ENCODE measurements around the gene SALL2.
A peak's percentile ranks its signal among the peaks of the same experiment; 100 is the strongest.
"Not testable (repeated sequence)": the region's sequence is repeated elsewhere in the genome, so short reads cannot be mapped to it uniquely, and the experiment has no call there.

The SALL2 gene

GRCh38 chr14:21525962-21526671 lies at the start of gene SALL2:
Gene SALL2, minus strand, starts transcription at chr14:21526346. Its CDS starts 219 bp downstream, at chr14:21526127.
- peak; percentile 64 to 78 for DNase-seq

GRCh38 chr14:21575661-21576060 lies 49.5 kb upstream of the SALL2 start:
- DNase-seq = no peak

GRCh38 chr14:21572604-21573003 lies 46.5 kb upstream of the SALL2 start:
- DNase-seq = no peak

- no peak for DNase-seq
Observed at GRCh38 chr14:21558703-21559170, 32.6 kb upstream of the SALL2 start.

DNA sequence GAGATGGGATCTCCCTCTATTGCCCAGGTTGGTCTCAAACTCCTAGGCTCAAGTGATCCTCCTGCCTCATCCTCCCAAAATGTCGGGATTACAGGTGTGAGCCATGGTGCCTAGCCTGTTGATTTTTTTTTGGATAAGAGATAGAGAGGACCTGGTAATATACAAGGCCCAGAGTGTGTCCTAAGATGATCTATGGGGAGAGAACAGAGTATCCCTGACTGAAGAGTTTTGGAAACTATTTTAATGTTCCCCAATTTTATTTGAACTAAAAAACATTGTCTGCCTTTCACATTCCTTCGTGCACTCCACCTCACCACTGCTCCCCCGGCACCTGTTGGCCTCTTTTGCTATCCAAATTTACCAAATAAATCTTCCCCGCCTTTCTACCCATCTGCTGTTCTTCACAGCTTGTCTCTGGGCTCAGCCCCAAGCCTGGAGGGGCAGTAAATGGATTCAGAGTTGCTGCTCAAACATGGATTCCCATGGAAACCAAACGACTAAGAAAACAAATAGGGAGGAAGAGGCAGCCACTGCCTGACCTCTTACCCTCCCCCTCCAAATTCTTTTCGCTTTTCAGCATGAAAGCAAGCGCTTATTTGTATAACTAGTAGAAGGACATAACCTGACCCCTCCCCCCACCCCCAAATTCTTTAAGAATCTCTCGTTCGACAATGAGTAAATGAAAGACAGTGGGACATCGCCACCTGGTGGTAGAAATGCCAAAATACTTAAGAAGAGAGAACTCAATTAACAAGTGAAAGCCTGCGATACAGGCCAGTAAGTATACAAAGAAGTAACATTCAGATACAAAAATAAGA lies 31.1 kb upstream of the SALL2 start:
- peak; percentile 22 to 77 for DNase-seq

DNA sequence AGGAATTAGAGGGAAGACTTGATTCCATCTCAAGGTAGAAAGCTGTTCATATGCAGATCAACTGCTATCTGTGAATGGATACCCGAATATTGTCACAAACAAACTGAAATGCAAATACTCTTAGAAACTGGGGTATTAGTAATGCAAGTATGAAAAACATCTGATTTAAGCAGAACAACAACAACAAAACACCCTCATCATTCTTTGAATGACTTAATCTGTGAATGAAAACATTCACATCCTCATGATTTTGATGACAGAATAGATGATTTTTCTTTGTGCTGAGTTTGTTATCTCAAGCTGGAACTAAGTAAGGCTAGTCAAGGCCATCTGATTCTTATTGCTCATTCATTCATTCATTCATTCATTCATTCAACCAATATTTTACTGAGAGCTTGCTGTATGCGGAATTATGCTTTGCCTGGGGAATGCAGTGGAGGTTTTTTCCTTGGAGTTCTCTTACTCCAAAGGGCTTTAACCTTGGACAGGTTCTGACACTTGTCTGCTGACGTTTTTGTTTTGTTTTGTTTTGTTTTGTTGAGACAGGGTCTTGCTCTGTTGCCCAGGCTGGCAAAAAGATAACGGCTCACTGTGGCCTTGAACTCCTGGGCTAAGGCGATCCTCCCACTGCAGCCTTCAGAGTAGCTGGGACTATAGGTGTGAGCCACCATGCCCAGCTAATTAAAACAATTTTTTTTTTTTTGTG lies 30.4 kb upstream of the SALL2 start:
- no peak for DNase-seq

DNA sequence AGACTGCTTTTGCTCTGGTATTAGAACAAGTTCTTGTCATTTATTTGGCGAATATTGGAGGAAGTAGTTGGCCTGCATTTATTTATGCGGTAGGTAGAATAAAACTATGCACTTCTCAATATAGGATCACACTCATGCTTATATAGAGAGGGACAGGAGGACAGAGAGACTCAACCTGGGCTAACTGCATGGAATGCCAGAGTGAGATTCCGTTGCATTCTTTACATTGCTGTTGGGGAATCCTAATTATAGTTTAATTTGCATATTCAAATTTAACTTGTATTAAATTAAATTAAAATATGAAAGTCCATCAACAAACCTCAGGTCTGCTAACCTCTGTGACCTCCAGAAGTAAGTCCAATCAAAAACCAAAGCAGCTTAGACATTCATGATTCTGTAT lies 27.1 kb upstream of the SALL2 start:
- no peak for DNase-seq

DNA sequence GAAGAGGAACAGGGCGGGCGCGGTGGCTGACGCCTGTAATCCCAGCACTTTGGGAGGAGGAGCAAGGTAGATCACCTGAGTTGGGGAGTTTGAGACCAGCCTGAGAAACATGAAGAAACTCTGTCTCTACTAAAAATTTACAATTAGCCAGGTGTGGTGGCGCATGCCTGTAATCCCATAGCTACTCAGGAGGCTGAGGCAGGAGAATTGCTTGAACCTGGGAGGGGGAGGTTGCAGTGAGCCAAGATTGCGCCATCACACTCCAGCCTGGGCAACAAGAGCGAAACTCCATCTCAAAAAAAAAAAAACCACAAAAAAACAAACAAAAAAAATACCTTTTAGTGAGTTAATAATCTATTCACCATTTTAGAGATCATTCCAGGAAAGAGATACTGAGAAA lies 18.4 kb upstream of the SALL2 start:
- DNase-seq = not testable (repeated sequence)

GRCh38 chr14:21543963-21544362 lies 17.8 kb upstream of the SALL2 start:
- DNase-seq = no peak

- DNase-seq = no peak
Observed at GRCh38 chr14:21543521-21543960, 17.4 kb upstream of the SALL2 start.

DNA sequence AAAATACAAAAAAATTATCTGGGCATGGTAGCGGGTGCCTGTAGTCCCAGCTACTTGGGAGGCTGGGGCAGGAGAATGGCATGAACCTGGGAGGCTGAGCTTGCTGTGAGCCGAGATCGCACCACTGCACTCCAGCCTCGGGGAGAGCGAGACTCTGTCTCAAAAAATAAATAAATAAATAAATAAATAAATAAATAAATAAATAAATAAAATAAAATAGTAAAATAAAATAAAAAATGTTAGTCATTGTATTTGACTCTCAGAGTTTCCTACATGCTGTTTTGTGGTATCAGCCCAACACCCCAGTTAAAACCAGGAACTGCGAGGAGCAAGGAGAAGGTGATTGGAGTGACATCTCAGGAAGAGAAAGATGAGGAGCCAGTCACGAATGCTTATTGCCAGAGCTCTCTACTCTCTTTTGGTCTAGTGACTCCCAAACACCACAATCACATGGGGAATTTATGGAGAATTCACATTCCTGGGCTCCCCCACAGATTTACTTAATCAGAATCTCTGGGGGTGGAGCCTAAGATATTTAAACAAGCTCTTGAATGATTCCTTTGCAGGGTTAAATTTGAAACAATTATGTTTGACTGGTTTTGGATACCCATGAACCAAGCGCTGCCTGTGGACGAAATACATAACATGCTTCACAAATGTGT lies 15.4 kb upstream of the SALL2 start:
- DNase-seq = no peak

GRCh38 chr14:21539189-21539940 lies 13.2 kb upstream of the SALL2 start:
- DNase-seq = no peak

- DNase-seq = no peak
Observed at GRCh38 chr14:21537090-21537424, 10.9 kb upstream of the SALL2 start.

DNA sequence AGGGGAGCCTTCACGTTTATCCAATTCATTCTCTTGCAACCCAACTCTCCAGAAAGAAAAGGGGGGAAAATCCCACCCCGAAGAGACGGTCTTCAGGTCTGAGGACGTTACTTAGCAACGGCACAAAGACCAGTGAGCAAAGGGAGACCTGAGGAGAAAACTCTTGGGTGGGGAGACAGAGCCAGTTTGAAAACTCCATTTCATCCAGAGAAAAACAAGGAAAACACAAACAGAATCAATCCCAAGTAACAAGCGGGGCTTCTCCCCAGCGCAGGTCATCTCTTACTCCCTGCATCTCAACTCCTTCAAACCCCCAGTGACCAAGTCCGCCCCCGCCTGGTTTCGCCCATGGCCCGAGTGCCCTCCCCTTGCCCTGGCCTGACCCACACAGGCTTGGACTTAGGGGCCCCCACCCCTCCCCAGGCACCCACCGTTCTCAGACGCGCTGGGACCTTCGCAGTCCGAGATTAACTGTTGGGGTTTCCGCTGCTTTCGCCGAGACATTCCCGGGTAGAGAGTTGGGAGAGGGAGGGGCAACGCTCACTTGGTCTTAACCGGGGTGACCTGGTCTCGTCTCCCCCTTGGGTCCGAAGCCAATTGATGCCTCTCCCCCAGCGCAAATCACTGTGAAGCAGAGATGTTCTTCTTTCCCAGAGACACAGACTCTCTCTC lies 10.4 kb upstream of the SALL2 start:
- no peak for DNase-seq

DNA sequence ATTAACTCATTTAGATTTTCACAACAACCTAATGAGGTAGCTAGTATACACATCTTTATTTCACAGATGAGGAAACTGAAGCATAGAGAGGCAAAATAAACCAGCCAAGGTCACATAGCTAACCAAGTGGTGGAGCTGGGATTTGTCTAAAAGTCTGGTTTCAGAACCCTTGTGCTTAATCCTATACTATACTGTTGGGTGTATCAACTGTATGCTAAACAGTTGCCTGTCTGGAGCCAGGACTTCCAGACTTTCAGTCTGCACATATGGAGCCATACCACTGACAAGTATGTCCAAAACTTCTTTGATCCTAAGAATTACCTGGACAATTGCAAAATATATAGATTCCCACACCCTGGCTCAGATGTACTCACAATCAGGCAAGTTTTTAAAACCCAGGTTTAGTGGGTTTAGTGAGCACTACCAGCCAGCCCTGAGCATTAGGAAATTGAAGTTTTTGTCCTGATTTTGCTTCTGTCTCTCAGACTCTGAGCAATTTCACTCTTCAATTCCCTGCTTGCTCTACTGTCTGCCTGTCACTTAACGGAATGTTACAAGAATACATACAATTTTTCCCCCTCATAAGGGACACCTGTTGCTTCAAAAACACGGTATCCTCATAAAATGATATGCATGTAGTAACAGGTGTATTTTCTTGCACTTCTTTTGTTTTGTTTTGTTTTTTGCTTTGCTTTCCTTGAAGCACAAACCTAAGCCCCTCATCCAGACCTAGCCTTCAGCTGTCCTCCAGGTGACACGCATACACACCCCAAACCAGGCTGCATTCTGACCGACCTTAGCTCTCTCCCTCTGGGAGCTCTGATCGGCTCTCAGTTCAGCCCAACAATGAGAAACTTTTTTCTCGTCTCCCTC lies 9.6 kb upstream of the SALL2 start:
- DNase-seq = no peak

GRCh38 chr14:21534576-21534975 lies 8.4 kb upstream of the SALL2 start:
- no peak for DNase-seq

- no peak for DNase-seq
Observed at GRCh38 chr14:21533294-21533693, 7.1 kb upstream of the SALL2 start.

- no peak for DNase-seq
Observed at GRCh38 chr14:21529515-21529914, 3.4 kb upstream of the SALL2 start.

DNA sequence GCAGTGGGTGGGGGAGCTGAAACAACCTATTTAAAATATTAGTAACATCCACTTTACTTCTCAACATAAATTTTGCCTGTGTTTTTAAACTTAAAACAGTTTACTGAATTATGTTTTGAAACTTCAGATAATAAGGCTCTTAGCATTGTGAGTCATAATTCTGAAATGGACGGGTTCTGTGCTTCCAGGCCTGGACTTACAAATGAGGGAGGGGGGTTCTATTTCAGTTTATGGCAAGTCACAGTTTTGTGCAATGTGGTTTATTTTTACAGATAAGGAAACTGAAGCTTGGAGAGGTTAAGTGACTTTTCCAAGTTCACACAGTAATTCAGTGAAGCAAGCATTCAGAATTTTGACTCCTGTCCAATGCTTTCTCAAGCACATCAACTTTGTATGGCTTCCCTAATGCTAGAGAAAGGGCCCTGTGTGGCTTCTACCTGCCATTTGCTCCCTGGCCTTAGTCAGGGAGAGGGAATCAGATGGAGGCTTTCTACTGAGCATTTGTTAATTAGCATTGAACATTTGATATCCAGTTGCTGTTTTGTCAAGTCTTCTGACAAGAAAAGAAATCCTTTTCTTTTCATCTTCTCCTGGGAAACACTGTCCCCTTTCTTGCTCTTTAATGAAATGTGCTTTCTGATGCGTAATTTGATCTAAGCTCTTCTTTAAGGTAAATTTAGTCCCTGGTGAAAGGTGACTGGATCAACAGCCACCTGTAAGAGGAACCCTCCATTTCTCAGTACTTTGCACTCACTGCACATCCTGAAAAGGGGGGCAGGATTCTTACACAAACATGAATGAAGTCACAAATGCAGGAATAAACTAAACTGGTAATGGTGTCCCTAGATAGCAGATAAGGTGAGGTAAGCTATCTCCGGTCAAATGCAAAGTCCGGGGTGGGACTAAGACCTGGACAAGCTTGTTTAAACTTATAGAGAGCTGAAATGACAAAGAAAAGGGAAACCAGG lies 2.5 kb upstream of the SALL2 start:
- DNase-seq = no peak

- no peak for DNase-seq
Observed at GRCh38 chr14:21527318-21527679, 1.2 kb upstream of the SALL2 start.
